ENCODE results near the gene PLCXD3. TPM values are rescaled to one million over a fixed set of nuclear protein-coding genes. Genes with fewer than 3 reads are reported as not detected.

The PLCXD3 gene
- total RNA-seq, 1 experiment from 2014 or later: 0.04 TPM

DNA sequence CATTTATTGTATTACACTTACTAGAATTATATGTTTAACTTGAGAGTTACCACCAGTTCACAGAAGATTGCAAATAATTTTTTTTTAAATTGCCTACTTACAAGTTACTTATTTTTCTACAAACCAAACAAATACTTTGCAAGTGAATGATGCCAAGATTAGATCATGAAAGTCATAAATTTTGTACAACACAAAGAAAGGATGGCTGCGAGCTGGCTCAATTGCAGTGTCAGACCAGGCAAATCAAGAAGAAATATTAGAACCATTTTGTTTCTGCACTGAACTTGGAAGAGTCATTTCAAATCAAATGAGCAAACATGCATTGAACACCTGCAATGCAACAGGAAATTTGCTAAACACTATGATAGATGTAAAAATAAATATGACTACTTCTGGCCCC lies 97.3 kb downstream of the PLCXD3 start (continued):
- TF ChIP-seq, protein P1, sequence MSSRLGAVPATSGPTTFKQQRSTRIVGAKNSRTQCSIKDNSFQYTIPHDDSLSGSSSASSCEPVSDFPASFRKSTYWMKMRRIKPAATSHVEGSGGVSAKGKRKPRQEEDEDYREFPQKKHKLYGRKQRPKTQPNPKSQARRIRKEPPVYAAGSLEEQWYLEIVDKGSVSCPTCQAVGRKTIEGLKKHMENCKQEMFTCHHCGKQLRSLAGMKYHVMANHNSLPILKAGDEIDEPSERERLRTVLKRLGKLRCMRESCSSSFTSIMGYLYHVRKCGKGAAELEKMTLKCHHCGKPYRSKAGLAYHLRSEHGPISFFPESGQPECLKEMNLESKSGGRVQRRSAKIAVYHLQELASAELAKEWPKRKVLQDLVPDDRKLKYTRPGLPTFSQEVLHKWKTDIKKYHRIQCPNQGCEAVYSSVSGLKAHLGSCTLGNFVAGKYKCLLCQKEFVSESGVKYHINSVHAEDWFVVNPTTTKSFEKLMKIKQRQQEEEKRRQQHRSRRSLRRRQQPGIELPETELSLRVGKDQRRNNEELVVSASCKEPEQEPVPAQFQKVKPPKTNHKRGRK (CRISPR knock-in tag; IDR thresholded peaks at IDR 0.05; ENCODE audit: borderline replicate concordance): no peak
- TF ChIP-seq, protein P2, sequence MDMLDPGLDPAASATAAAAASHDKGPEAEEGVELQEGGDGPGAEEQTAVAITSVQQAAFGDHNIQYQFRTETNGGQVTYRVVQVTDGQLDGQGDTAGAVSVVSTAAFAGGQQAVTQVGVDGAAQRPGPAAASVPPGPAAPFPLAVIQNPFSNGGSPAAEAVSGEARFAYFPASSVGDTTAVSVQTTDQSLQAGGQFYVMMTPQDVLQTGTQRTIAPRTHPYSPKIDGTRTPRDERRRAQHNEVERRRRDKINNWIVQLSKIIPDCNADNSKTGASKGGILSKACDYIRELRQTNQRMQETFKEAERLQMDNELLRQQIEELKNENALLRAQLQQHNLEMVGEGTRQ (CRISPR knock-in tag; IDR thresholded peaks at IDR 0.05): no peak
- TF ChIP-seq, protein P3, sequence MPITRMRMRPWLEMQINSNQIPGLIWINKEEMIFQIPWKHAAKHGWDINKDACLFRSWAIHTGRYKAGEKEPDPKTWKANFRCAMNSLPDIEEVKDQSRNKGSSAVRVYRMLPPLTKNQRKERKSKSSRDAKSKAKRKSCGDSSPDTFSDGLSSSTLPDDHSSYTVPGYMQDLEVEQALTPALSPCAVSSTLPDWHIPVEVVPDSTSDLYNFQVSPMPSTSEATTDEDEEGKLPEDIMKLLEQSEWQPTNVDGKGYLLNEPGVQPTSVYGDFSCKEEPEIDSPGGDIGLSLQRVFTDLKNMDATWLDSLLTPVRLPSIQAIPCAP (CRISPR knock-in tag; IDR thresholded peaks at IDR 0.05): no peak
- TF ChIP-seq RELA (CRISPR knock-in tag; IDR thresholded peaks at IDR 0.05; ENCODE audit: borderline replicate concordance): no peak
- TF ChIP-seq, protein P4, sequence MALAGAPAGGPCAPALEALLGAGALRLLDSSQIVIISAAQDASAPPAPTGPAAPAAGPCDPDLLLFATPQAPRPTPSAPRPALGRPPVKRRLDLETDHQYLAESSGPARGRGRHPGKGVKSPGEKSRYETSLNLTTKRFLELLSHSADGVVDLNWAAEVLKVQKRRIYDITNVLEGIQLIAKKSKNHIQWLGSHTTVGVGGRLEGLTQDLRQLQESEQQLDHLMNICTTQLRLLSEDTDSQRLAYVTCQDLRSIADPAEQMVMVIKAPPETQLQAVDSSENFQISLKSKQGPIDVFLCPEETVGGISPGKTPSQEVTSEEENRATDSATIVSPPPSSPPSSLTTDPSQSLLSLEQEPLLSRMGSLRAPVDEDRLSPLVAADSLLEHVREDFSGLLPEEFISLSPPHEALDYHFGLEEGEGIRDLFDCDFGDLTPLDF (CRISPR knock-in tag; IDR thresholded peaks at IDR 0.05): no peak

DNA sequence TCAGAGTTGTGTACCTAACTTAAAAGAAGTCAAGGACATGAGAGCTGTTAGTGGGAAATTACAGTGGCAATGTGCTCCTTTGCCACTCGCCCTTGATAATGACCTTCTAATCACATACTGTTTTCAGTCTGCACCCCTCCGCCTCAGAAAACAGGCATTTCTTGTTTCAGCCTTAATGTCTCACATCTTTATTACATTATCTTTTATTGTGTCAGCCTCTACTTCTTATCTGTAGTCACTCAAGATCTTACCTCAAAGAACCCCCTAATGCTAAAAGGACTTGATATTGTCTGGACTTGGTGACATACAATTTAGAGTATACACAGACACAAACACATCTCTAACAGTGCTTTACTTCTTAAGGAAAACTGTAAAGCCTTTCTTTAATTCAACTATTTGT lies 97.9 kb downstream of the PLCXD3 start:
- H3K27ac Mint-ChIP-seq: no peak overlapping the region
- peaks cover under 1% of the 10 kb centered on the region; the same call in 1 of the 2 replicates for H3K4me1 Mint-ChIP-seq
- 0 out of 2 replicates have a peak, but pooled peaks cover 3% of the 10 kb centered on the region for H3K9me3 Mint-ChIP-seq
- H3K27me3 Mint-ChIP-seq (ENCODE audit: low read depth): no peaks in the 10 kb centered on the region
- TF ChIP-seq ETV6 (CRISPR knock-in tag; IDR thresholded peaks at IDR 0.05) (no peak), PRRX2 (CRISPR knock-in tag; IDR thresholded peaks at IDR 0.05) (no peak), ZNF396 (CRISPR knock-in tag; IDR thresholded peaks at IDR 0.05; ENCODE audit: borderline replicate concordance) (no peak), ZNF263 (CRISPR knock-in tag; IDR thresholded peaks at IDR 0.05; ENCODE audit: low read depth) (no peak), ZNF219 (CRISPR knock-in tag; IDR thresholded peaks at IDR 0.05; ENCODE audit: borderline replicate concordance) (no peak), NR2C2 (CRISPR knock-in tag; IDR thresholded peaks at IDR 0.05) (no peak), ZNF317 (CRISPR knock-in tag; IDR thresholded peaks at IDR 0.05; ENCODE audit: borderline replicate concordance, low read depth) (no peak)
- TF ChIP-seq, protein P1 (CRISPR knock-in tag; IDR thresholded peaks at IDR 0.05; ENCODE audit: borderline replicate concordance): no peak
- TF ChIP-seq, protein P5, sequence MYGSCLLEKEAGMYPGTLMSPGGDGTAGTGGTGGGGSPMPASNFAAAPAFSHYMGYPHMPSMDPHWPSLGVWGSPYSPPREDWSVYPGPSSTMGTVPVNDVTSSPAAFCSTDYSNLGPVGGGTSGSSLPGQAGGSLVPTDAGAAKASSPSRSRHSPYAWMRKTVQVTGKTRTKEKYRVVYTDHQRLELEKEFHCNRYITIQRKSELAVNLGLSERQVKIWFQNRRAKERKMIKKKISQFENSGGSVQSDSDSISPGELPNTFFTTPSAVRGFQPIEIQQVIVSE (CRISPR knock-in tag; IDR thresholded peaks at IDR 0.05; ENCODE audit: borderline replicate concordance): no peak
- TF ChIP-seq, protein P6, sequence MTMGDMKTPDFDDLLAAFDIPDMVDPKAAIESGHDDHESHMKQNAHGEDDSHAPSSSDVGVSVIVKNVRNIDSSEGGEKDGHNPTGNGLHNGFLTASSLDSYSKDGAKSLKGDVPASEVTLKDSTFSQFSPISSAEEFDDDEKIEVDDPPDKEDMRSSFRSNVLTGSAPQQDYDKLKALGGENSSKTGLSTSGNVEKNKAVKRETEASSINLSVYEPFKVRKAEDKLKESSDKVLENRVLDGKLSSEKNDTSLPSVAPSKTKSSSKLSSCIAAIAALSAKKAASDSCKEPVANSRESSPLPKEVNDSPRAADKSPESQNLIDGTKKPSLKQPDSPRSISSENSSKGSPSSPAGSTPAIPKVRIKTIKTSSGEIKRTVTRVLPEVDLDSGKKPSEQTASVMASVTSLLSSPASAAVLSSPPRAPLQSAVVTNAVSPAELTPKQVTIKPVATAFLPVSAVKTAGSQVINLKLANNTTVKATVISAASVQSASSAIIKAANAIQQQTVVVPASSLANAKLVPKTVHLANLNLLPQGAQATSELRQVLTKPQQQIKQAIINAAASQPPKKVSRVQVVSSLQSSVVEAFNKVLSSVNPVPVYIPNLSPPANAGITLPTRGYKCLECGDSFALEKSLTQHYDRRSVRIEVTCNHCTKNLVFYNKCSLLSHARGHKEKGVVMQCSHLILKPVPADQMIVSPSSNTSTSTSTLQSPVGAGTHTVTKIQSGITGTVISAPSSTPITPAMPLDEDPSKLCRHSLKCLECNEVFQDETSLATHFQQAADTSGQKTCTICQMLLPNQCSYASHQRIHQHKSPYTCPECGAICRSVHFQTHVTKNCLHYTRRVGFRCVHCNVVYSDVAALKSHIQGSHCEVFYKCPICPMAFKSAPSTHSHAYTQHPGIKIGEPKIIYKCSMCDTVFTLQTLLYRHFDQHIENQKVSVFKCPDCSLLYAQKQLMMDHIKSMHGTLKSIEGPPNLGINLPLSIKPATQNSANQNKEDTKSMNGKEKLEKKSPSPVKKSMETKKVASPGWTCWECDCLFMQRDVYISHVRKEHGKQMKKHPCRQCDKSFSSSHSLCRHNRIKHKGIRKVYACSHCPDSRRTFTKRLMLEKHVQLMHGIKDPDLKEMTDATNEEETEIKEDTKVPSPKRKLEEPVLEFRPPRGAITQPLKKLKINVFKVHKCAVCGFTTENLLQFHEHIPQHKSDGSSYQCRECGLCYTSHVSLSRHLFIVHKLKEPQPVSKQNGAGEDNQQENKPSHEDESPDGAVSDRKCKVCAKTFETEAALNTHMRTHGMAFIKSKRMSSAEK (CRISPR knock-in tag; IDR thresholded peaks at IDR 0.05; ENCODE audit: borderline replicate concordance): no peak
- TF ChIP-seq, protein P7, sequence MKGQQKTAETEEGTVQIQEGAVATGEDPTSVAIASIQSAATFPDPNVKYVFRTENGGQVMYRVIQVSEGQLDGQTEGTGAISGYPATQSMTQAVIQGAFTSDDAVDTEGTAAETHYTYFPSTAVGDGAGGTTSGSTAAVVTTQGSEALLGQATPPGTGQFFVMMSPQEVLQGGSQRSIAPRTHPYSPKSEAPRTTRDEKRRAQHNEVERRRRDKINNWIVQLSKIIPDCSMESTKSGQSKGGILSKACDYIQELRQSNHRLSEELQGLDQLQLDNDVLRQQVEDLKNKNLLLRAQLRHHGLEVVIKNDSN (CRISPR knock-in tag; IDR thresholded peaks at IDR 0.05): no peak
- TF ChIP-seq, protein P8, sequence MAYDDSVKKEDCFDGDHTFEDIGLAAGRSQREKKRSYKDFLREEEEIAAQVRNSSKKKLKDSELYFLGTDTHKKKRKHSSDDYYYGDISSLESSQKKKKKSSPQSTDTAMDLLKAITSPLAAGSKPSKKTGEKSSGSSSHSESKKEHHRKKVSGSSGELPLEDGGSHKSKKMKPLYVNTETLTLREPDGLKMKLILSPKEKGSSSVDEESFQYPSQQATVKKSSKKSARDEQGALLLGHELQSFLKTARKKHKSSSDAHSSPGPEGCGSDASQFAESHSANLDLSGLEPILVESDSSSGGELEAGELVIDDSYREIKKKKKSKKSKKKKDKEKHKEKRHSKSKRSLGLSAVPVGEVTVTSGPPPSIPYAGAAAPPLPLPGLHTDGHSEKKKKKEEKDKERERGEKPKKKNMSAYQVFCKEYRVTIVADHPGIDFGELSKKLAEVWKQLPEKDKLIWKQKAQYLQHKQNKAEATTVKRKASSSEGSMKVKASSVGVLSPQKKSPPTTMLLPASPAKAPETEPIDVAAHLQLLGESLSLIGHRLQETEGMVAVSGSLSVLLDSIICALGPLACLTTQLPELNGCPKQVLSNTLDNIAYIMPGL (CRISPR knock-in tag; IDR thresholded peaks at IDR 0.05): no peak
- ATAC-seq: no peak
- DNase-seq (ENCODE audit: low spot score): no peak
- CTCF ChIA-PET: no interaction called here
- H3K36me3 Mint-ChIP-seq: no peaks in the 10 kb centered on the region
- H3K4me3 Mint-ChIP-seq: no peak overlapping the region
- POLR2A ChIA-PET: no interaction called here

Measured in WTC11 (cell line).